Testis (tissue), 3 donors: Measurements from ENCODE around the gene SHROOM3. TPM values are rescaled to one million over a fixed set of nuclear protein-coding genes. Genes with fewer than 3 reads are reported as not detected.

Source experiments
- DNase-seq: peaks from one replicate; pipeline ENCODE4 v3.0.0-alpha.2; 2019
- H3K27ac ChIP-seq, 2 donors: fragments of 200-600 bp; sonication (generic); one replicate each; pipeline ENCODE4 v1.5.1; 2019
- H3K27me3 ChIP-seq: fragments of 200-600 bp; sonication (generic); one replicate; pipeline ENCODE4 v1.5.1; 2019
- H3K36me3 ChIP-seq: fragments of 200-600 bp; sonication (generic); one replicate; pipeline ENCODE4 v1.5.1; 2017; ENCODE audit warnings: low read depth; ENCODE audit errors: missing control alignments
- H3K4me1 ChIP-seq: fragments of 200-600 bp; sonication (generic); one replicate; pipeline ENCODE4 v1.5.1; 2019
- H3K4me3 ChIP-seq, 2 donors: fragments of 200-600 bp; sonication (generic); one replicate each; pipeline ENCODE4 v1.5.1; 2017 to 2019
- H3K9me3 ChIP-seq: fragments of 200-600 bp; sonication (generic); one replicate; pipeline ENCODE4 v1.5.1; 2017
- CTCF ChIP-seq, 3 experiments: fragments of 450-650 bp in 2 of 3; fragments of 200-600 bp in 1 of 3; sonication (generic) in 1 of 3; IDR thresholded peaks; one replicate each; pipeline ENCODE4 v1.5.1; 2016 to 2019; ENCODE audit warnings: antibody characterized with exemption in 3 of 3, mild to moderate bottlenecking in 2 of 3, moderate library complexity in 1 of 3
- POLR2A ChIP-seq: fragments of 450-650 bp; IDR thresholded peaks from one replicate; pipeline ENCODE4 v1.6.1; 2017; ENCODE audit warnings: antibody characterized with exemption, mild to moderate bottlenecking, moderate library complexity
- WGBS, 2 donors: methylation state at CpG; one replicate each; pipeline ENCODE4 v1.1.5; 2018; 5-methylcytosine and 5-hydroxymethylcytosine counted together
- intact Hi-C: fragments of 100-400 bp; cut with DNase I; formaldehyde crosslinking; loops from one replicate; pipeline ENCODE4 v1.15.1; 2023; ENCODE audit warnings: low total_unique reads
- polyA plus RNA-seq: library from polyadenylated mRNA; stranded (reverse); fragments of 350-450 nt; fragmentation: Illumina TruSeq; extraction: RNeasy Lipid Tissue Mini Kit (QIAGEN cat#74804); gene quantifications from one replicate; pipeline ENCODE4 v1.2.3, GENCODE V29; 2014; ENCODE audit warnings: low read depth, low replicate concordance; ENCODE audit not compliant: insufficient read depth
- total RNA-seq, 2 donors: library from RNA; depleted of rRNA; stranded (reverse); fragments of >200 nt; gene quantifications; one replicate each; pipeline ENCODE4 v1.2.3, GENCODE V29; 2016

Gene SHROOM3
- total and polyA plus RNA-seq, 3 donors from 2014 or later = 3.9 to 7.2 (median 6.4) TPM

GRCh38 chr4:76697129-76697803 is 262.2 kb downstream of the SHROOM3 start:
- WGBS, 2 donors = 87 to 90% methylated on average over 3 of the region's 3 CpGs
- Histone ChIP-seq H3K36me3 (no peaks in the 10 kb centered on the region), H3K4me1 (no peaks in the 10 kb centered on the region), H3K27me3 (no peaks in the 10 kb centered on the region), H3K9me3 (no peaks in the 10 kb centered on the region), H3K27ac (no peak overlapping the region), H3K4me3 (no peak overlapping the region)
- TF ChIP-seq CTCF (IDR thresholded peaks at IDR 0.05) (no peak), POLR2A (no peak)
- intact Hi-C loops = no loop called here
- no peak for DNase-seq

- Histone ChIP-seq H3K27ac (no peak overlapping the region), H3K36me3 (no peaks in the 10 kb centered on the region), H3K4me3 (no peak overlapping the region), H3K4me1 (no peaks in the 10 kb centered on the region), H3K27me3 (no peaks in the 10 kb centered on the region), H3K9me3 (no peaks in the 10 kb centered on the region)
- intact Hi-C loops = no loop called here
- TF ChIP-seq CTCF (IDR thresholded peaks at IDR 0.05) (no peak), POLR2A (no peak)
- no peak for DNase-seq
- WGBS, 2 donors = 69 to 92% methylated on average over 1 of the region's 1 CpG
Observed at GRCh38 chr4:76698141-76698540, 263.1 kb downstream of the SHROOM3 start.

- no peak for TF ChIP-seq POLR2A
- no peak for TF ChIP-seq CTCF (IDR thresholded peaks at IDR 0.05)
- intact Hi-C loops = no loop called here
Observed at GRCh38 chr4:76699751-76700310, 264.8 kb downstream of the SHROOM3 start.

GRCh38 chr4:76702440-76703122 is 267.6 kb downstream of the SHROOM3 start:
- Histone ChIP-seq H3K27ac (no peak overlapping the region), H3K4me1 (peaks cover 8% of the 10 kb centered on the region), H3K9me3 (no peaks in the 10 kb centered on the region), H3K27me3 (no peaks in the 10 kb centered on the region), H3K36me3 (no peaks in the 10 kb centered on the region), H3K4me3 (no peak overlapping the region)
- 91 to 95% methylated on average over 4 of the region's 4 CpGs for whole genome bisulfite sequencing, 2 donors
- intact Hi-C loops = no loop called here
- TF ChIP-seq POLR2A = no peak
- no peak for TF ChIP-seq CTCF (IDR thresholded peaks at IDR 0.05)
- no peak for DNase-seq

More at GRCh38 chr4:76699751-76700310, 264.8 kb downstream of the SHROOM3 start:
- WGBS, 2 donors = 86 to 93% methylated on average over 4 of the region's 4 CpGs
- H3K27me3 ChIP-seq = no peaks in the 10 kb centered on the region
- H3K27ac ChIP-seq = no peak overlapping the region
- H3K4me1 ChIP-seq = peaks cover 8% of the 10 kb centered on the region
- no peak for DNase-seq
- H3K9me3 ChIP-seq = no peaks in the 10 kb centered on the region
- H3K36me3 ChIP-seq = no peaks in the 10 kb centered on the region
- no peak overlapping the region for H3K4me3 ChIP-seq
